NCI-H82 (cell line): Measurements from ENCODE around the gene CTAGE1.
A peak's percentile ranks its signal among the peaks of the same experiment; 100 is the strongest.

Experiments
- DNase-seq: peaks from one replicate; lab custom pipeline; 2025; lab: John Stamatoyannopoulos, UW

CTAGE1 gene

GRCh38 chr18:22391407-22392345, 26.0 kb downstream of the CTAGE1 start:
- peak; percentile 41 for DNase-seq

GRCh38 chr18:22387787-22388186, 29.9 kb downstream of the CTAGE1 start:
- DNase-seq: no peak

- no peak for DNase-seq
These were observed 30.4 kb downstream of the CTAGE1 start for GRCh38 chr18:22387364-22387763.

- no peak for DNase-seq
These were observed 32.0 kb downstream of the CTAGE1 start for GRCh38 chr18:22385718-22386117.

GRCh38 chr18:22378672-22379282, 38.9 kb downstream of the CTAGE1 start:
- DNase-seq: peak; percentile 46

GRCh38 chr18:22377769-22378168, 39.9 kb downstream of the CTAGE1 start:
- DNase-seq: no peak

GRCh38 chr18:22370414-22370813, 47.3 kb downstream of the CTAGE1 start:
- no peak for DNase-seq

GRCh38 chr18:22368021-22368420, 49.7 kb downstream of the CTAGE1 start:
- no peak for DNase-seq

GRCh38 chr18:22367303-22367702, 50.4 kb downstream of the CTAGE1 start:
- no peak for DNase-seq

- DNase-seq: no peak
These were observed 53.8 kb downstream of the CTAGE1 start for GRCh38 chr18:22363867-22364463.
